HL-60 (cell line): Measurements from ENCODE around the gene RSKR.

ENCODE experiments used
- CTCF ChIP-seq: IDR thresholded peaks from one replicate; pipeline ENCODE4 v1.5.1; 2011; ENCODE audit warnings: low read length, control low read depth, inconsistent platforms; ENCODE audit not compliant: insufficient read depth
- GABPA ChIP-seq: IDR thresholded peaks from 2 replicates; pipeline ENCODE4 v1.6.1; 2012; ENCODE audit warnings: low read depth
- POLR2AphosphoS5 ChIP-seq: IDR thresholded peaks from 2 replicates; pipeline ENCODE4 v1.6.1; 2012; ENCODE audit warnings: low read depth
- REST ChIP-seq: IDR thresholded peaks from 2 replicates; pipeline ENCODE4 v1.6.1; 2012; ENCODE audit warnings: low read depth; ENCODE audit not compliant: insufficient replicate concordance
- SPI1 ChIP-seq: IDR thresholded peaks from 2 replicates; pipeline ENCODE4 v1.6.1; 2012; ENCODE audit warnings: low read depth, mild to moderate bottlenecking, borderline replicate concordance

- no peak for TF ChIP-seq CTCF
- no peak for TF ChIP-seq SPI1
- TF ChIP-seq REST: no peak
- TF ChIP-seq POLR2AphosphoS5: no peak
- no peak for TF ChIP-seq GABPA
Observed at GRCh38 chr17:28655160-28655559, 41.2 kb upstream of the RSKR start.
